ENCODE measurements around the gene DHX32. TPM values are rescaled to one million over a fixed set of nuclear protein-coding genes. Genes with fewer than 3 reads are reported as not detected.
"Not testable (repeated sequence)": the region's sequence is repeated elsewhere in the genome, so short reads cannot be mapped to it uniquely, and the experiment has no call there.

DHX32 gene
- total RNA-seq, 4 donors from 2014 or later = 27.4 to 44.4 (median 32.9) TPM

- no peak for ATAC-seq
- no peaks in the 10 kb centered on the region for H3K9me3 ChIP-seq
- in situ Hi-C loops (cut with MboI; ENCODE audit: low sequenced_read_pairs in 4 of 4) = no loop called here
- H3K36me3 ChIP-seq = no peaks in the 10 kb centered on the region
- DNase-seq = no peak
- no peak for TF ChIP-seq POLR2A (IDR thresholded peaks at IDR 0.05)
- TF ChIP-seq CTCF (IDR thresholded peaks at IDR 0.05 in 4 of 5, conservative IDR thresholded peaks at IDR 0.05 in 1 of 5) = no peak
- H3K4me3 ChIP-seq = no peak overlapping the region
- H3K27ac ChIP-seq = no peak overlapping the region
- intact Hi-C loops (cut with DNase I; ENCODE audit: low total_unique reads) = no loop called here
- H3K27me3 ChIP-seq = no peaks in the 10 kb centered on the region
- no peaks in the 10 kb centered on the region for H3K4me1 ChIP-seq
Measured at GRCh38 chr10:125925262-125925834, 44.3 kb upstream of the DHX32 start.

GRCh38 chr10:125921643-125922306 is 40.7 kb upstream of the DHX32 start:
- in situ Hi-C loops (cut with MboI; ENCODE audit: low sequenced_read_pairs in 4 of 4); H3K36me3 ChIP-seq; H3K27ac ChIP-seq; H3K4me3 ChIP-seq; intact Hi-C loops (cut with DNase I; ENCODE audit: low total_unique reads); H3K27me3 ChIP-seq; H3K9me3 ChIP-seq; H3K4me1 ChIP-seq; ATAC-seq; DNase-seq: not testable (repeated sequence)

- ATAC-seq; H3K9me3 ChIP-seq; H3K4me1 ChIP-seq; H3K4me3 ChIP-seq; in situ Hi-C loops (cut with MboI; ENCODE audit: low sequenced_read_pairs in 4 of 4); intact Hi-C loops (cut with DNase I; ENCODE audit: low total_unique reads); H3K27ac ChIP-seq; H3K36me3 ChIP-seq; DNase-seq; H3K27me3 ChIP-seq: not testable (repeated sequence)
Measured at GRCh38 chr10:125917704-125918361, 36.7 kb upstream of the DHX32 start.

- TF ChIP-seq POLR2A (IDR thresholded peaks at IDR 0.05) (no peak), CTCF (IDR thresholded peaks at IDR 0.05 in 4 of 5, conservative IDR thresholded peaks at IDR 0.05 in 1 of 5) (no peak)
- no peaks in the 10 kb centered on the region for H3K9me3 ChIP-seq
- in situ Hi-C loops (cut with MboI; ENCODE audit: low sequenced_read_pairs in 4 of 4) = no loop called here
- ATAC-seq (no peak), DNase-seq (no peak)
- intact Hi-C loops (cut with DNase I; ENCODE audit: low total_unique reads) = no loop called here
- H3K4me3 ChIP-seq = no peak overlapping the region
- no peaks in the 10 kb centered on the region for H3K36me3 ChIP-seq
- H3K27me3 ChIP-seq = no peaks in the 10 kb centered on the region
- H3K27ac ChIP-seq = no peak overlapping the region
- no peaks in the 10 kb centered on the region for H3K4me1 ChIP-seq
Measured at GRCh38 chr10:125916977-125917376, 35.9 kb upstream of the DHX32 start.

- in situ Hi-C loops (cut with MboI; ENCODE audit: low sequenced_read_pairs in 4 of 4) = not testable (repeated sequence)
Measured at GRCh38 chr10:125913277-125913676, 32.2 kb upstream of the DHX32 start.

GRCh38 chr10:125911990-125912389 is 30.9 kb upstream of the DHX32 start:
- H3K9me3 ChIP-seq = no peaks in the 10 kb centered on the region
- in situ Hi-C loops (cut with MboI; ENCODE audit: low sequenced_read_pairs in 4 of 4) = no loop called here
- DNase-seq = no peak
- H3K27ac ChIP-seq = no peak overlapping the region
- no peaks in the 10 kb centered on the region for H3K4me1 ChIP-seq
- H3K27me3 ChIP-seq = no peaks in the 10 kb centered on the region
- H3K4me3 ChIP-seq = no peak overlapping the region
- ATAC-seq = no peak
- H3K36me3 ChIP-seq = no peaks in the 10 kb centered on the region
- no peak for TF ChIP-seq CTCF (IDR thresholded peaks at IDR 0.05 in 4 of 5, conservative IDR thresholded peaks at IDR 0.05 in 1 of 5)
- no peak for TF ChIP-seq POLR2A (IDR thresholded peaks at IDR 0.05)
- intact Hi-C loops (cut with DNase I; ENCODE audit: low total_unique reads) = no loop called here

More at GRCh38 chr10:125913277-125913676, 32.2 kb upstream of the DHX32 start:
- H3K27ac ChIP-seq; H3K9me3 ChIP-seq; intact Hi-C loops (cut with DNase I; ENCODE audit: low total_unique reads); H3K27me3 ChIP-seq; H3K4me3 ChIP-seq; ATAC-seq; H3K4me1 ChIP-seq; H3K36me3 ChIP-seq; DNase-seq: not testable (repeated sequence)

All from gastrocnemius medialis (tissue), 4 donors.